Keratinocyte (primary cell): Measurements from ENCODE around the gene ZNF275. TPM values are rescaled to one million over a fixed set of nuclear protein-coding genes. Genes with fewer than 3 reads are reported as not detected.

Experiments
- DNase-seq: peaks from one replicate; pipeline ENCODE4 v3.0.0-alpha.2; 2011; ENCODE audit warnings: low read depth, missing footprints, low spot score
- FAIRE-seq: peaks from 2 replicates; lab custom pipeline; 2011; peaks lifted over from hg19 to GRCh38; lab: Jason Lieb, UNC
- H2AFZ ChIP-seq: 2 replicates; pipeline ENCODE4 v1.6.0; 2012; ENCODE audit warnings: low read length, control low read depth, inconsistent platforms; ENCODE audit not compliant: control insufficient read depth
- H3K27ac ChIP-seq: 2 replicates; pipeline ENCODE4 v1.5.1; 2011; ENCODE audit warnings: low read length; ENCODE audit not compliant: control insufficient read depth, insufficient read depth
- H3K27me3 ChIP-seq: 3 replicates; pipeline ENCODE4 v1.6.0; 2011; ENCODE audit warnings: low read length; ENCODE audit not compliant: control insufficient read depth, insufficient read depth; ENCODE audit errors: extremely low read depth
- H3K36me3 ChIP-seq, 2 experiments: 2 replicates in 1 of 2; 3 replicates in 1 of 2; pipeline ENCODE4 v1.5.1; 2011; ENCODE audit warnings: low read length in 2 of 2, mild to moderate bottlenecking in 1 of 2; ENCODE audit not compliant: control insufficient read depth in 2 of 2, insufficient read depth in 2 of 2; ENCODE audit errors: extremely low read depth in 1 of 2
- H3K4me1 ChIP-seq: 3 replicates; pipeline ENCODE4 v1.5.1; 2011; ENCODE audit warnings: low read length; ENCODE audit not compliant: control insufficient read depth, insufficient read depth; ENCODE audit errors: extremely low read depth
- H3K4me2 ChIP-seq: 3 replicates; pipeline ENCODE4 v1.6.0; 2011; ENCODE audit warnings: low read depth, low read length; ENCODE audit not compliant: control insufficient read depth, insufficient read depth; ENCODE audit errors: extremely low read depth
- H3K4me3 ChIP-seq, 3 experiments: fragments of 200-600 bp in 1 of 3; sonication (generic) in 1 of 3; 2 replicates in 2 of 3; 3 replicates in 1 of 3; pipeline ENCODE4 v1.5.1; 2011 to 2016; ENCODE audit warnings: low read length in 3 of 3, mild to moderate bottlenecking in 3 of 3, control low read depth in 2 of 3, inconsistent platforms in 1 of 3, low read depth in 1 of 3, mixed read lengths in 1 of 3, mixed run types in 1 of 3, moderate library complexity in 1 of 3; ENCODE audit not compliant: control insufficient read depth in 2 of 3, insufficient read depth in 2 of 3; ENCODE audit errors: extremely low read depth in 1 of 3
- H3K79me2 ChIP-seq: 2 replicates; pipeline ENCODE4 v1.6.0; 2012; ENCODE audit warnings: low read length; ENCODE audit not compliant: control insufficient read depth, insufficient read depth
- H3K9ac ChIP-seq: 3 replicates; pipeline ENCODE4 v1.6.0; 2011; ENCODE audit warnings: low read length; ENCODE audit not compliant: control insufficient read depth, insufficient read depth; ENCODE audit errors: extremely low read depth
- H3K9me1 ChIP-seq: 3 replicates; pipeline ENCODE4 v1.6.0; 2011; ENCODE audit warnings: low read length; ENCODE audit not compliant: control insufficient read depth, insufficient read depth; ENCODE audit errors: extremely low read depth
- H3K9me3 ChIP-seq: 2 replicates; pipeline ENCODE4 v1.5.1; 2012; ENCODE audit warnings: low read depth, low read length; ENCODE audit not compliant: control insufficient read depth
- H4K20me1 ChIP-seq: 3 replicates; pipeline ENCODE4 v1.6.0; 2011; ENCODE audit warnings: low read length; ENCODE audit not compliant: control insufficient read depth, insufficient read depth; ENCODE audit errors: extremely low read depth
- CTCF ChIP-seq, 3 experiments: IDR thresholded peaks in 1 of 3; conservative IDR thresholded peaks in 1 of 3; optimal IDR thresholded peaks in 1 of 3; 2 replicates in 2 of 3; 3 replicates in 1 of 3; pipeline versions ENCODE3 to v1.5.1; 2011; ENCODE audit warnings: low read length in 3 of 3, mild to moderate bottlenecking in 3 of 3, moderate library complexity in 2 of 3, control low read depth in 1 of 3, inconsistent platforms in 1 of 3; ENCODE audit not compliant: insufficient read depth in 2 of 3; ENCODE audit errors: extremely low read depth in 1 of 3
- EZH2 ChIP-seq: IDR thresholded peaks from one replicate; pipeline ENCODE4 v1.6.1; 2012; ENCODE audit warnings: inconsistent platforms, mild to moderate bottlenecking, low read length, moderate library complexity
- dilution Hi-C: fragments of 300-500 bp; cut with MboI; formaldehyde crosslinking; loops from one replicate; pipeline ENCODE4 v1.7.0; 2020; ENCODE audit warnings: low sequenced_read_pairs; ENCODE audit not compliant: extremely low pct_ligation_motif_present
- polyA plus RNA-seq, 5 experiments: library from polyadenylated mRNA; depleted of rRNA in 3 of 5; stranded (reverse) in 3 of 5; stranded (forward) in 1 of 5; unstranded in 1 of 5; fragments of >200 nt; gene quantifications; 1 replicate in 1 of 5; 2 replicates in 3 of 5; 3 replicates in 1 of 5; pipeline versions ENCODE4 v1.2.1 to v1.2.3, GENCODE V29; 2011 to 2012; ENCODE audit warnings: missing spikeins in 2 of 5, low read depth in 1 of 5, low replicate concordance in 1 of 5

Gene ZNF275
- polyA plus RNA-seq, 1 donor (not counting 4 experiments of a cell fraction or from before 2014, with no cell fraction given) = 5.3 TPM

- no peaks in the 10 kb centered on the region for H3K36me3 ChIP-seq
- H3K9ac ChIP-seq = no peak overlapping the region
- TF ChIP-seq CTCF (optimal IDR thresholded peaks at IDR 0.05 in 1 of 3, IDR thresholded peaks at IDR 0.05 in 1 of 3, conservative IDR thresholded peaks at IDR 0.05 in 1 of 3; ENCODE audit: extremely low read depth in 1 of 3, insufficient read depth in 2 of 3, low read length in 3 of 3) (no peak), EZH2 (no peak)
- H3K4me3 ChIP-seq = no peak overlapping the region
- no peak overlapping the region for H3K27ac ChIP-seq
- no peaks in the 10 kb centered on the region for H3K27me3 ChIP-seq
- no peaks in the 10 kb centered on the region for H3K9me3 ChIP-seq
- H2AFZ ChIP-seq = no peak overlapping the region
- no peak for FAIRE-seq
- no peaks in the 10 kb centered on the region for H4K20me1 ChIP-seq
- no peaks in the 10 kb centered on the region for H3K79me2 ChIP-seq
- dilution Hi-C loops = no loop called here
- no peak for DNase-seq
- no peaks in the 10 kb centered on the region for H3K4me1 ChIP-seq
- H3K4me2 ChIP-seq = no peak overlapping the region
- H3K9me1 ChIP-seq = no peaks in the 10 kb centered on the region
Measured at GRCh38 chrX:153339662-153340061, 5.7 kb downstream of the ZNF275 start.

GRCh38 chrX:153340111-153340510 lies 6.2 kb downstream of the ZNF275 start:
- H3K9me1 ChIP-seq = no peaks in the 10 kb centered on the region
- no peak overlapping the region for H2AFZ ChIP-seq
- H3K36me3 ChIP-seq = no peaks in the 10 kb centered on the region
- H3K4me2 ChIP-seq = no peak overlapping the region
- H3K4me1 ChIP-seq = no peaks in the 10 kb centered on the region
- no peak for TF ChIP-seq EZH2
- no peaks in the 10 kb centered on the region for H3K27me3 ChIP-seq
- FAIRE-seq (no peak), DNase-seq (no peak)
- no peak overlapping the region for H3K9ac ChIP-seq
- H3K27ac ChIP-seq = no peak overlapping the region
- no peaks in the 10 kb centered on the region for H4K20me1 ChIP-seq
- H3K79me2 ChIP-seq = no peaks in the 10 kb centered on the region
- dilution Hi-C loops = no loop called here
- no peaks in the 10 kb centered on the region for H3K9me3 ChIP-seq
- no peak overlapping the region for H3K4me3 ChIP-seq
